GM21737 (cell line): ENCODE measurements around the gene GABRG3.

Experiments used
- ATAC-seq: cut with Tn5 transposase; IDR thresholded peaks from one replicate; pipeline ENCODE4 v1.9.1; 2021; ENCODE audit warnings: mild to moderate bottlenecking, moderate library complexity; ENCODE audit not compliant: unreplicated experiment

The GABRG3 gene

DNA sequence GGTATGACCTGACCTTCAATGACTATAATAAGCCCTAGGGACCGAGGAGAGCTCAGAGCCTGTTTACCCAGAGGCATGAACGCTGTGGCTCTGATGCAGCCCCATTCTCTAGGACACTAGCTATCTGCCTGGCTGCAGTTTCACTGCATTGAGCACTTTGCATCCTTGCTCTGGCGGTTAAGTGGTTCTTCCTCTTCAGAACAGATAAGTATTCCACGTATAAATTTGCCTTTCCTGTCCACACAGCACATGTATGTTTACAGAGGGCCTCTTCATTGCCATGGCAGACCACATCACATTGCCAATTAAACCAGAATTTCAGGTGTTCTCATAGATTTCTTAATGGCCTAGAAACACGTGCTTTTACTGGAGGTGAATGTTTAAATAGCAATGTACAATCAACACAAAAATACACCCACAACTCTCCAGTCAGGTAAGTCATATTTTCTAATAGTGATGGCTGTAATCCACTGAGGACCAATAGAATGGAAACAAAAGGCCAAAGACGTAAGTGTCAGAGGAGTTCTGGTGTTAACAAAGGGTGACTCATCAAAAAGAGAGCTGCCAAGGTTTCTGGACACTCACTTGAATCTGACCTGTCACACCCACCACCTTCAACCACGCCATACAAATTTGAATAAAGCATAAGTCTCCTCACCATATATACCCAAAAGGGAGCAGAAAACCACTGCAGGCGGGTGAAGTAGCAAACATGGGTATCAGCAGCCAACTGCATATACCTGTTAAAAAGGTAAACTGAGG, 574.7 kb downstream of the GABRG3 start:
- ATAC-seq, result no peak

DNA sequence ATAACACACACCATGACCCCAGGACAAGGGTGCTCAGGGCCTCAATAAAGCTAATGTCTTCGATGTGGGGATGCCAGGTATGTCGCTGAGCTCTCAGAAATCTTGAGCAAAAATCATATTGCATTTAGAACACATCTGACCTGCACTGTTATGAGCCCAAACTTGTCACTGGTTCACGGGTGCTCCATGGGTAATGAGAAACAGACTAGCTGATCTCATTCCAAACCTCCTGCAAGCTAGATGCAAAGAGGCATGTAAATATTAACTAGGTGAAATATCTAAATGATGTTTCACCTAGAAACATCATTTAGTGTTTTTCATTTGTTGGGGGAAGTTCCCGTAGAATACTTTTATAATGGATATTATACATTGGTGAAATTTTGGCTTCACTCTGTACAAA, 578.8 kb downstream of the GABRG3 start:
- ATAC-seq, result no peak

GRCh38 chr15:27550635-27551034, 579.7 kb downstream of the GABRG3 start:
- ATAC-seq, result no peak

- ATAC-seq, result no peak
These were observed 590.8 kb downstream of the GABRG3 start for GRCh38 chr15:27561816-27562215.

- no peak for ATAC-seq
These were observed 592.9 kb downstream of the GABRG3 start for GRCh38 chr15:27563765-27564370.

GRCh38 chr15:27564656-27565055, 593.7 kb downstream of the GABRG3 start:
- ATAC-seq, result no peak

DNA sequence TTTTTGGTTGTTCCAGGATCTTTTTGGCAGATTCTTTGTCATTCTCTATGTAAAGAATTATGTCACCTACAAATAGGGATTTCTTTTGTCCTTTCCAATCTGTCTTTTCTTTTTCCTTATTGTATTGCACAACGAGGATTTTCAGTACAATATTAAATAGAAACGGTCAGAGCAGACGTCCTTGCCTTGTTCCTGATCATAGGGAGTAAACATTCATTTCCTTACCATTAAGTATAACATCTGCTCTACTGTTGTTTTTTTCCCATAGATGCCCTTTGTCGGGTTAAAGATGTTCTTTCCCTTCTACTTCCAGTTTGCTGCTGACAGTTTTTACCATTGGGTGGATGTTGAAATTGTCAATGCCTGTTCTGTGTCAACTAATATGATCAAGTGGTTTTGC, 599.8 kb downstream of the GABRG3 start:
- ATAC-seq, result no peak

GRCh38 chr15:27573805-27574485, 603.0 kb downstream of the GABRG3 start:
- ATAC-seq, result no peak

DNA sequence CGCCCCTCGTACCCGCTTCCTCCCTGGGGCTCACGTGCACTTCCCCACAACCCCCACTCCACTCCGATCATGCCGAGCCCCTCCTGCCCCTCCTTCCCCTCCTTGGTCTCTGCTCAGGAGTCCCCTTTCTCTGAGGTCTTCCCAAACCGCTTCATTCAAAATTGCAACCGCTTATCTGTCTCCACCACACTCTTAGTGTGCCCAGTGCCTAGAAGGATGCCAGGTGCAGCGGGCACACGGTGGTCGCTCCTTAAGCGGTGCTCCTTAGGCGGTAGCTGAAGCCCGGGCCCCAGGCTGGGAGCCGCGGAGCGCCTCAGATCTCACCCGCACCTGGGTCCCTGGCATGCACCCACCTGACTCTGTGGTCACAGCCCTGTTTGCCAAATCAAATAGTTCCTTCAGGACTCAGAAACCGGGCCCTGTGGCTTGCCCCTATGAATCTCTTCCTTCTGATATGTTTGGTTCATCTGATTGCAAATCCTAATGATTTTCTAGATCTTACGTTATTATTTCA, 603.6 kb downstream of the GABRG3 start:
- no peak for ATAC-seq

DNA sequence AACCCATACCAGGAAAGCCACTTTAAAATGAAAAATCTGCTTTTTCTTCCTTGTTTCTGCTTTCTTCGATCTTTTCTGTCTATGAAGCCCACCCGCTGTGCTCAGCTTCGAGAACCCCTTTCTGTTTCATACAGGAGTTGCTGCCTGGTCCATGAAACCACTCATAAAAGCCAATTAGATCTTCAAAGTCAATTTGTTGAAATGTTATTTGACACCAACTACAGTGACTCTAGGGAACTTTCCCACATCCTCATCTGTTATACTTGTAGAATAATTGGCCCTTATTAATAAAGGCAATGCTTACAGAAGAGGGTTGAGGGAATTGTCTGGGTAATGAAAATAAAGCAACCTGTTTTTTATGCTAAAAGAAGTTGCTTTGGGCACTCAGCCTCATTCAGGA, 604.5 kb downstream of the GABRG3 start:
- ATAC-seq, result no peak

DNA sequence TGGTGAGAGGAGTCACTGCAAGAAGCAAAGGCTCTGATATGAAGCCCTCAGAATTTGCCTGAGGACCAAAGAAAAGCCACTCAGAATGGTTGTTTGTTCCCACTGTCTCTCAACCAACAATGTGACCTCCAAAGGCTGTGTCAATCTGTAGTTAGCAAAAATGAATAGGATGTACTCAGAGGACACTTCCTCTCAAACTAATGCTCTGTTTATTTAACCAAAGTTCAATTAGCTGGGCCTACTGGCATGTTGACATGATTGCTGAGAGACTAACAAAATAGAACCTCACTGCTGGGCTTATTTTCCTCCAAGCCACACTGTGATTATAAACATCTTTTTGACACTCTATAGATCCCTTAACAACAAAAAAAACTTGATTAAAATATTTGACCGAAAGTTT, 605.6 kb downstream of the GABRG3 start:
- ATAC-seq, result no peak

- no peak for ATAC-seq
These were observed 608.8 kb downstream of the GABRG3 start for GRCh38 chr15:27579738-27580137.

DNA sequence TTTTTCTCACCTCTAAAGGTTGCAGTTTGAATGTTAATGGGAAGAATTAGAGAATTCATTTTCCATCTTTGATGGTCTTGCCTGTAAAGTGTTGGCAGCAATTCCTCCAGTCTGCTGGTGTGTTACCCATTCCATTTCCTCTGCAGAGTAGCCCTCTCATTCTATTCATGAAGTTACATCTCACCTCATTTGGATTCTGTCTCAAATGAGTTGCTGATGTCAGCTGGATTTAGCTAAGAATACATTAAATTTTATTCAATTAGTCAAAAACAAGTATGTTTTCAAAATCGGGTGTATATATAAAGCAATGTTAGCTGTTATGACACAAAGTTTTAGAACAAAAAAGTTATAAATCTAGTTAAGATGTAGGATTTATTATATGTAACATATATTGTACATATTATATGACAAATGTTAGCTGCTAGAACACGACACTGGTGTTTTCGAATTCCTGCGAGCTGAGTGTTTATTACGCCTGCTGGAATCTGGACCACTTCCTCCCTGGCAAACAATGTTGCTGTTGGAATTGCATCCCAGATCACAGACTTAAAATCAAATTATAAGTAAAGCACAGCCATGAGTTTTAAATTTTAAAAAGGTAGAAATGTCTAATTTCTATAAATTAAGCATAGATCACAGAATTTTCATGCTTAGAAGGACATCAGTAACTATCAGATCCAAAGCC, 611.9 kb downstream of the GABRG3 start:
- ATAC-seq, result no peak

DNA sequence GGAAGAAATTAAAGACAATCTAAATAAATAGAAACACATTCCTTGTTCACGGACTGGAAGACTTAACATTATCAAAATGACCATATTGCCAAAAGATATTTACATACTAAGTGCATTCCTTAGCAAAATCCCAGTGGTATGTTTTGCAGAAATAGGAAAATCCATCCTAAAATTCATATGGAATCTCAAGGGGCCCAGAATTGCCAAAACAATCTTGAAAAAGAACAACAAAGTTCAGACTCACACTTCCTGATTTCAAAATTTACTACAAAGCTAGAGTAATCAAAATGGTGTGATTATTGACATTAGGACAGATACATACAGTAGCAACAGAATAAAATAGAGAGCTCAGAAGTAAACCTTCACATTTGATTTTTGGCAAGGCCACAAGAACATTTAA, 612.7 kb downstream of the GABRG3 start:
- ATAC-seq, result no peak

GRCh38 chr15:27585041-27585640, 614.2 kb downstream of the GABRG3 start:
- no peak for ATAC-seq

- ATAC-seq, result no peak
These were observed 616.8 kb downstream of the GABRG3 start for GRCh38 chr15:27587810-27588209.

DNA sequence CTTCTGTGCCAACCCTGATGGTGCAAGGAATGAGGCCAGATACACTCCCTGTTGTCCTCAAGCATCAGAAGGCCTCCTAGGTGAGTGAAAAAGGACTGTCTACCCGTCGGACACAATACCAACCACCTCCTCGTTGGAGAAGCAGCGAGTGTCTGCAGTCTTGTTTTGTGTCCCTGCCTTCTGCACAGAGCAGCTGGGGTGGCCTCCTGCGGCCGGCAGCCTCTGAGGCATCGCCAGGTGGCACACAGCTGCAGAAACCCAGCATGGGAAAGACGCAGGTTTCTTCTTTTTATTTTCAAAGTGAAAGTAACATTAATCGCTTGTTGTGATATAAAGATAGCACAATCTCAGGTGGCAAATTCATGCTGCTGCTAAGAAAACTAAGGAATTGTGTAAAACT, 618.3 kb downstream of the GABRG3 start:
- ATAC-seq, result no peak

- no peak for ATAC-seq
These were observed 618.8 kb downstream of the GABRG3 start for GRCh38 chr15:27589782-27590181.
